KBM-7 (cell line): ENCODE data around the gene ARL2BP.
"Not testable (repeated sequence)": the region's sequence is repeated elsewhere in the genome, so short reads cannot be mapped to it uniquely, and the experiment has no call there.

Experiments
- DNase-seq: peaks from one replicate; pipeline ENCODE4 v3.0.0-alpha.2; 2015
- in situ Hi-C: fragments of 300-500 bp; cut with MboI; formaldehyde crosslinking; loops from 2 replicates; pipeline ENCODE4 v1.14.3; 2020; ENCODE audit warnings: low sequenced_read_pairs, low pct_unique_long_range_greater_than_20kb, mixed read lengths

Gene ARL2BP

GRCh38 chr16:57244767-57245471 is at the start of gene ARL2BP:
Gene ARL2BP (plus strand): TSS chr16:57245259. CDS start chr16:57245368, 109 bp downstream.
- in situ Hi-C loops = no loop called here

DNA sequence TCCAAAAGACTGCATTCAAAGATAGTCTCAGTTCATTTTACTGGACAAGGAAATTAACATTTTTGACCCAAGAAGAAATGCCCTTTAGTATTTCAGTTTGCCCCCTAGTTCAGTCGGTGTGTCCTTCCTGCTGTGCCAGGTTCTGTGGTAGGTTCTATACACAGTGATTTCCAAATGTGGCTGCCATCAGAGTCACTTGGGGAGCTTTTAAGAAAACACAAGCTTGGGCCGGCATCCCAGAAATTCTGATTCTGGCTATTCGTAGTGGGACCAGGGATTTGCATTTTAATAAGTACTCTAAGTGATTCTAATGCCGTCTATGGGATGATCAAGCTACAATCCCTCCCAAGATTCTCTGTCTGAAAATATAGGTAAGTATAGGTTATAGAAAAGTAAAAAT is 48.8 kb upstream of the ARL2BP start:
- in situ Hi-C loops = no loop called here
- no peak for DNase-seq

More at GRCh38 chr16:57244767-57245471, at the start of gene ARL2BP:
- DNase-seq = peak; percentile 97

DNA sequence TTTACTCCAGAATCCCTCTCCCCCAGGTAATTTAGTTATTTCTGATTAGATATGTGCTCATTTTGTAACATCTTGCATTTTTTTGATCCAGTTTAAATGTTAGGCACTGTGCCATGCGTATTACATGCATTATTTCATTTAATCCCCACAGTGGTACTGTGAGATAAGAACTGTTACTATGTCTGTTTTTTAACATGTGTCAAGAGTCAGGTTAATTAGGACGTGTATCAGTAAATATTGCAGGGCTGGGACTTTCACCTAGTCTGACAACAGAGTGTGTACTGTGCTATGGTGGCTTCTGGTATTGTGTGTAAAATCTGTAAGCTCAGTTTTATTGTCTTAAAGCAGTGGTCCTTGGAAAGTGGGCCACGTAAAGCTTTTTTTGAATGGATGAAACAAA is 48.3 kb upstream of the ARL2BP start:
- DNase-seq = no peak
- in situ Hi-C loops = no loop called here

GRCh38 chr16:57200321-57200720 is 44.7 kb upstream of the ARL2BP start:
- DNase-seq, in situ Hi-C loops: not testable (repeated sequence)

DNA sequence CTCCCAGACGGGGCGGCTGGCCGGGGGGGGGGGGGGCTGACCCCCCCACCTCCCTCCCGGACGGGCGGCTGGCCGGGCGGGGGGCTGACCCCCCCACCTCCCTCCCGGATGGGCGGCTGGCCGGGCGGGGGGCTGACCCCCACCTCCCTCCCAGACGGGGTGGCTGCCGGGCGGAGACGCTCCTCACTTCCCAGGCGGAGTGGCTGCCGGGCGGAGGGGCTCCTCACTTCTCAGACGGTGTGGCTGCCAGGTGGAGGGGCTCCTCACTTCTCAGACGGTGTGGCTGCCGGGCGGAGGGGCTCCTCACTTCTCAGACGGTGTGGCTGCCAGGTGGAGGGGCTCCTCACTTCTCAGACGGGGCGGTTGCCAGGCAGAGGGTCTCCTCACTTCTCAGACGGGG is 44.1 kb upstream of the ARL2BP start:
- DNase-seq, in situ Hi-C loops: not testable (repeated sequence)

DNA sequence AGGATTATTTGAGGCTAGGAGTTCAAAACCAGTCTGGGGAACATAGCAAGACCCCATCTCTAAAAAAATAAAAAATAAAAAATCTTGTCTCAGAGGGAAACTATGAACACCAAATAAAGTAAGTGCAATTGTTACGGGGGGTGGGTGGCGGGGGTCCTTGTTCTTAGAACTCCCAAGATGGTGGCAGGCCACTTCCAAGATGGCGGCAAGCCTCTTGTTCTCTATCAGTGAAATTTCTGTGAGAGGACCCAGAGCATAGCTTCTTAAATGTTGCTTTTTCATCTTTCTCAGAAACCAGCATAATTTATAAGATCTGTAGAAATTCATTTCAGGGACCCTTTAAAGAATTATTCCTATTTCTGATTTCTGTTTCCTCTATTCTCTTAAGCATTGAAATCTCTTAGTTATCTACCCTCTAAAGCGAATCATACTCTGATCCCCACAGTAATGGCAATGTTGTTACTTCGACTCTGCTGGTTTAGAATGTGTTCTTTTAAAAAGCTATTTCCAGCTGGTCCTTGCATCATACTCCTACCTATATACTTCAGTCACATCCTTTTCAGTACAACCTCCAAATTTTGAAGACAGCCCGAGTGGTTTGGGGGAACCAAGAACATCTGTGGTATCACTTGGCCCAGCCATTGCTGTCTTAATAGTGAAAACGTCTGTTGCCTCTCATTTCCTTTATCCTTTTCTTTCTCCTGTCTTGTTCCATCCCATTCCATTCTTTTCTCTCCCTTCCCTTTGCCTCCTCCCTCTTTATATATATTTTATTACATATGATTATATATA is 42.8 kb upstream of the ARL2BP start:
- in situ Hi-C loops = no loop called here
- DNase-seq = no peak

GRCh38 chr16:57203451-57203850 is 41.6 kb upstream of the ARL2BP start:
- in situ Hi-C loops = no loop called here

DNA sequence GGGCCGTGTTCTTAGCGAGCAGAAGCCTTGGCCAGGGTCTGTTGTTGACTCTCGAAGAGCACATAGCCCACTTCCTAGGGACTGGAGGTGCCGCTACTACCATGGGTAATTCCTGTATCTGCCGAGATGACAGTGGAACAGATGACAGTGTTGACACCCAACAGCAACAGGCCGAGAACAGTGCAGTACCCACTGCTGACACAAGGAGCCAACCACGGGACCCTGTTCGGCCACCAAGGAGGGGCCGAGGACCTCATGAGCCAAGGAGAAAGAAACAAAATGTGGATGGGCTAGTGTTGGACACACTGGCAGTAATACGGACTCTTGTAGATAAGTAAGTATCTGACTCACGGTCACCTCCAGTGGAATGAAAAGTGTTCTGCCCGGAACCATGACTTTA is 40.4 kb upstream of the ARL2BP start:
- in situ Hi-C loops = no loop called here
- no peak for DNase-seq

More at GRCh38 chr16:57203451-57203850, 41.6 kb upstream of the ARL2BP start:
- DNase-seq = no peak

DNA sequence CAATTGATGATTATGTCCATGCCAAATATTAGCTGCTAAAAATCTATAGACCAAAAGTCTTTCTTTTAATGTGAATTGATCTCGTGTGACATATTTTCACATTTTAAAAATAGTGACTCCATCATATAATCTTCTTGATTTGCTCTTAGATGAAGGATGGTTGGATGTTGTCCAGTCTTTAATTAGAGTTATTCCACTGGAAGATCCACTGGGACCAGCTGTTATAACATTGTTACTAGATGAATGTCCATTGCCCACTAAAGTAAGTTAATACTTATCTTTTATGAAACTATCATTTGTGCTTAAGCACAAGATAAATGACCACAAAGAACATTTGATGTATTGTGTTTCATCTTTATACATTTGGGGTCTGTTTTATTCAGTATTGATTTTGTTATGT is 36.1 kb upstream of the ARL2BP start:
- no peak for DNase-seq
- in situ Hi-C loops = no loop called here

- no peak for DNase-seq
- in situ Hi-C loops = no loop called here
Measured at GRCh38 chr16:57209780-57210179, 35.3 kb upstream of the ARL2BP start.

GRCh38 chr16:57213462-57213861 is 31.6 kb upstream of the ARL2BP start:
- in situ Hi-C loops = no loop called here
- no peak for DNase-seq

- DNase-seq = no peak
- in situ Hi-C loops = no loop called here
Measured at GRCh38 chr16:57216968-57217367, 28.1 kb upstream of the ARL2BP start.

GRCh38 chr16:57223057-57223456 is 22.0 kb upstream of the ARL2BP start:
- in situ Hi-C loops = no loop called here

GRCh38 chr16:57224651-57225335 is 20.3 kb upstream of the ARL2BP start:
- in situ Hi-C loops = no loop called here
- no peak for DNase-seq

More at GRCh38 chr16:57223057-57223456, 22.0 kb upstream of the ARL2BP start:
- no peak for DNase-seq

DNA sequence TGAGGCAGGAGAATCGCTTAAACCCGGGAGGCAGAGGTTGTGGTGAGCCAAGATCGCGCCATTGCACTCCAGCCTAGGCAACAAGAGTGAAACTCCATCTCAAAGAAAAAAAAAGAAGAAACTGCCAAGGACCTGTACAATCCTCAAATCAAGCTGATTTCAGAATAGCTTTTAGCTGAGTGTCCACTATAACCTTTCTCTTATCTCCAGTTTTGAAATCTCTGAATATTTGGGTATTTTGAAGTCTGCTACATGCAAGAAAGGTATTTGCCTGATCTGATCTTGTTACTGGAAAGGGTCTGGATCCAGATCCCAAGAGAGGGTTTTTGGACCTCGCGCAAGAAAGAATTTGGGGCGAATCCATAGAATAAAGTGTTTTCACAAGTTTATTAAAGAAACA is 19.1 kb upstream of the ARL2BP start:
- no peak for DNase-seq
- in situ Hi-C loops = no loop called here

DNA sequence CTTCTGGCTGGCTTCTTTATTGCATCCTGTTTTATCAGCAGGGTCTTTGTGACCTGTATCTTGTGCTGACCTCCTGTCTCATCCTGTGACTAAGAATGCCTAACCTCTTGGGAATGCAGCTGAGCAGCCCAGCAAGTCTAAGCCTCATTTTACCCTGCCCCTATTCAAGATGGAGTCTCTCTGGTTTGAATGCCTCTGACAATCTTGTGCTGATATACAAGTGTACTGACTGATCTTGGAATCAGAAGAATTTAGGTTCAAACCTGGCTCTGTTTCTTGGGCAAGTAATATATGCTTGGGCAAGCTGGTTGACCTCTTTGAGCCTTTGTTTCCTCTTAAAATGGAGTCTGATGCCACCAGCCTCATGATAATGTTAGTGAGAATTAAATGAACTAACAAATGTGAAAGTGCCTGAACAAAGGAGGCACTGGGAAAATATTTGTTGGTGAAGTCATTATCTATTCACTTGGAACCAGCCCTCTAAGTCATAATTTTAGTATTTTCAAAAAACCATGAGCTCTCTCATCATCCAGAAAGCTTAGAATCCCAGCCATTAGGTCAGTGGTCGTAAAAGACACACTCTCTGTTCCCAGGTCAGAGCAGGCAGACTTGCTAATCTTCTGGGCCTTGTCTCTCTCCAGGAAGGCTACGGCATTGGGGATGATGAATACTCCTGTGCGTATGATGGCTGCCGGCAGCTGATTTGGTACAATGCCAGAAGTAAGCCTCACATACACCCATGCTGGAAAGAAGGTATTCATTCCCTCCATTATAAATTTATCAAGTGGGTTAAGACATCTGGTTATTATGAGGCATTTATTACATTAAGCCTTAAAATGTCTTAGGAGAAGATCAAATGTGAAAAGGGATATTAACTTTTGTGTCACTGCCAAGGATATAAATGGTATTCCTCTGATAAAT is 18.1 kb upstream of the ARL2BP start:
- no peak for DNase-seq

DNA sequence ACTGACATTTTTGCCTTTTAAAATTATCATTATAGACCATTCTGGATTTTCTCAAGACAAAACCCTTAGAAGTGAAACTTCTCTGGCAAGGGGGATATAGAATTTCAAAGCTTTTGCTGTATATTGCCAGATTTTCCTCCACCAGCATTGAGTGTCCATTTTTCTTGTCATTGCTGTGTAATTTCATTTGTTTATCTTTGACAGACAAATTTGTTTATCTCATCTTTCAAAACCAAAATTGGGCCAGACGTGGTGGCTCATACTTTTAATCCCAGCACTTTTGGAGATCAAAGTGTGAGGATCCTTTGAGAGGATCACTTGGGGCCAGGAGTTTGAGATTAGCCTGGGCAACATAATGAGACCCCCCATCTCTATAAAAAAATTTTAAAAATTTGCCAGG is 16.0 kb upstream of the ARL2BP start:
- no peak for DNase-seq
- in situ Hi-C loops = no loop called here

More for the DNA sequence above, 18.1 kb upstream of the ARL2BP start:
- in situ Hi-C loops = no loop called here

- in situ Hi-C loops = no loop called here
- DNase-seq = no peak
Measured at GRCh38 chr16:57231821-57232350, 13.2 kb upstream of the ARL2BP start.
